PC-3 (cell line): Measurements from ENCODE around the gene LSG1.
"Not testable (repeated sequence)": the region's sequence is repeated elsewhere in the genome, so short reads cannot be mapped to it uniquely, and the experiment has no call there.

Source experiments
- CTCF ChIP-seq: fragments of 300-600 bp; sonication (generic); conservative IDR thresholded peaks from 2 replicates; pipeline ENCODE4 v1.5.1; 2017; ENCODE audit warnings: antibody characterized with exemption, low read depth, mild to moderate bottlenecking, low read length
- EZH2phosphoT487 ChIP-seq: fragments of 300-600 bp; sonication (generic); IDR thresholded peaks from 2 replicates; pipeline ENCODE4 v1.6.1; 2018; ENCODE audit warnings: mild to moderate bottlenecking, antibody characterized with exemption, low read length, borderline replicate concordance

GRCh38 chr3:194630681-194631080 lies 41.3 kb downstream of the LSG1 start:
- TF ChIP-seq EZH2phosphoT487, CTCF: not testable (repeated sequence)
